GM20000 (cell line): ENCODE results near the gene BCAS4.

Experiments
- DNase-seq: peaks from one replicate; pipeline ENCODE4 v3.0.0; 2012; ENCODE audit warnings: low spot score
- TF ChIP-seq, protein P1 (sequence below): IDR thresholded peaks from 2 replicates; pipeline ENCODE4 v1.5.1; 2012; ENCODE audit warnings: mild to moderate bottlenecking, control low read depth; ENCODE audit errors: extremely low read depth, missing control alignments

BCAS4 gene

DNA sequence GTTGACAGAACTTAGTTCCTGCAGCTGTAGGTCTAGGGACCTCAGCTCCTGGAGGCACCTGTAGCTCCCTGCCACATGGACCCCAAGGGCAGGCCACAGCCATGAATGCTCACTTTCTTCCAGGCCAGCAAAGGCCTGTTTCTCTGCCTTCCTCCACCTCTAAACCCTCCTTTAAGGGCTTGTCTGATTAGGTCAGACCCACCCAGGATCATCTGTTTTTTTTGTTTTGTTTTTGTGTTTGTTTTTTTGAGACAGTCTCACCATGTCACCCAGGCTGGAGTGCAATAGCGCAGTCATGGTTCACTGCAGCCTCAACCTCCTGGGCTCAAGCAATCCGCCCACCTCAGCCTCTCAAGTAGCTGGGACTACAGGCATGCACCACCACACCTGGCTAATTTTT is 11.5 kb upstream of the BCAS4 start:
- TF ChIP-seq, protein P1, sequence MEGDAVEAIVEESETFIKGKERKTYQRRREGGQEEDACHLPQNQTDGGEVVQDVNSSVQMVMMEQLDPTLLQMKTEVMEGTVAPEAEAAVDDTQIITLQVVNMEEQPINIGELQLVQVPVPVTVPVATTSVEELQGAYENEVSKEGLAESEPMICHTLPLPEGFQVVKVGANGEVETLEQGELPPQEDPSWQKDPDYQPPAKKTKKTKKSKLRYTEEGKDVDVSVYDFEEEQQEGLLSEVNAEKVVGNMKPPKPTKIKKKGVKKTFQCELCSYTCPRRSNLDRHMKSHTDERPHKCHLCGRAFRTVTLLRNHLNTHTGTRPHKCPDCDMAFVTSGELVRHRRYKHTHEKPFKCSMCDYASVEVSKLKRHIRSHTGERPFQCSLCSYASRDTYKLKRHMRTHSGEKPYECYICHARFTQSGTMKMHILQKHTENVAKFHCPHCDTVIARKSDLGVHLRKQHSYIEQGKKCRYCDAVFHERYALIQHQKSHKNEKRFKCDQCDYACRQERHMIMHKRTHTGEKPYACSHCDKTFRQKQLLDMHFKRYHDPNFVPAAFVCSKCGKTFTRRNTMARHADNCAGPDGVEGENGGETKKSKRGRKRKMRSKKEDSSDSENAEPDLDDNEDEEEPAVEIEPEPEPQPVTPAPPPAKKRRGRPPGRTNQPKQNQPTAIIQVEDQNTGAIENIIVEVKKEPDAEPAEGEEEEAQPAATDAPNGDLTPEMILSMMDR = no peak
- DNase-seq = no peak

DNA sequence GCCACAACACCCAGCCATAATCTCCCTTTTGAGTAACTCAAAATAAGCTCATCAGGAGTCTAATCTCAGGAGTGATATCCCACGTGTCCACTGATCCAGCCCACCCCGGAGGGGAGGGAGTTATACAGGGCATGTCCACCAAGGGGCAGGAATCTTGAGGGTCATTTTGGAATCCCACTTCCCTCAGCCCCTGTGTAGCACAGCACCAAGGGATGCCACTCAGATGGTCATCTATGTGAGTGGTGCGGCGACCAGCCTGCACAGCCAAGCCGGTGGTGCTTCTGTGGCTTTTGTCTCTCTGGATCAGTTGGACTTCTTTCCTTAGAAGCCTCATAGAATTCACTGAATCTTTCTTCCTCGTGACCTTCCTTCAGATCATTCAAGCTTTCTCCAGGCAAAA is 11.0 kb upstream of the BCAS4 start:
- no peak for DNase-seq
- TF ChIP-seq, protein P1 = no peak

DNA sequence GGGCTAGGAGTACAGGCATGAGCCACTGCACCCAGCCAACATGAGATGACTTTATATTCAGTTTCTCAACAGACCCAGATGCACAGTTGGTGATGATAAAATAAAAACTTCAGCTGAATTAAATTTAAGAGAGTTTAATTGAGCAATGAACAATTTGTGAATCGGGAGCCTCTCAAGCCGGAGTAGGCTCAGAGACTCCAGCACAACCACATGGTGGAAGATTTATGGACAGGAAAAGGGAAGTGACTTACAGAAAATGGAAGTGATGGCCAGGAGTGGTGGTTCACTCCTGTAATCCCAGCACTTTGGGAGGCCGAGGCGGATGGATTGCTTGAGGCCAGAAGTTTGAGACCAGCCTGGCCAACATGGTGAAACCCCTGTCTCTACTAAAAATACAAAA is 10.4 kb upstream of the BCAS4 start:
- DNase-seq = no peak
- TF ChIP-seq, protein P1 = no peak

DNA sequence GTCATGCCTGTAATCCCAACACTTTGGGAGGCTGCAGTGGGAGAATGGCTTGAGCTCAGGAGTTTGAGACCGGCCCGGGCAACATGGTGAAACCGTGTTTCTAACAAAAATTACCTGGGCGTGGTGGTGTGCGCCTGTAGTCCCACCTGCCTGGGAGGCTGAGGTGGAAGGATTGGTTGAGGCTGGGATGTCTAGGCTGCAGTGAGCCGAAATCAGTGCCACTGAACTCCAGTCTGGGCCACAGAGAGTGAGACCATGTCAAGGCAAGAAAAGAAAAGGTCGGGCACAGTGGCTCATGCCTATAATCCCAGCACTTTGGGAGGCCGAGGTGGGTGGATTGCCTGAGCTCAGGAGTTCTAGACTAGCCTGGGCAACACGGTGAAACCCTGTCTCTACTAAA is 8.2 kb upstream of the BCAS4 start:
- TF ChIP-seq, protein P1 = no peak
- DNase-seq = no peak

DNA sequence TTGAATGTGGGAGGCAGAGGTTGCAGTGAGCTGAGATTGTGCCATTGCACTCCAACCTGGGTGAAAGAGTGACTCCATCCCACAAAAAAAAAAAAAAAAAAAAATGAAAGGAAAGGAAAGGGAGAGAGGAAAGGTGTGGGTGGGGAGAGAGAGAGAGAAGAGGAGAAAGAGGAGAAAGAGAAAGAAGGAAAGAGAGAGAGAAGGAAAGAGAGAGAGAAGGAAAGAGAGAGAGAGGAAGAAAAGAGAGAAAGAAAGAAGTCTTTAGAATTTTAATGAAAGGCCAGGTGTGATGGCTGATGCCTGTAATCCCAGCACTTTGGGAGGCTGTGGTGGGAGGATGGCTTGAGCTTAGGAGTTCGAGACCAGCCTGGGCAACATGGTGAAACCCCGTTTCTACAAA is 7.7 kb upstream of the BCAS4 start:
- no peak for DNase-seq
- TF ChIP-seq, protein P1 = no peak

DNA sequence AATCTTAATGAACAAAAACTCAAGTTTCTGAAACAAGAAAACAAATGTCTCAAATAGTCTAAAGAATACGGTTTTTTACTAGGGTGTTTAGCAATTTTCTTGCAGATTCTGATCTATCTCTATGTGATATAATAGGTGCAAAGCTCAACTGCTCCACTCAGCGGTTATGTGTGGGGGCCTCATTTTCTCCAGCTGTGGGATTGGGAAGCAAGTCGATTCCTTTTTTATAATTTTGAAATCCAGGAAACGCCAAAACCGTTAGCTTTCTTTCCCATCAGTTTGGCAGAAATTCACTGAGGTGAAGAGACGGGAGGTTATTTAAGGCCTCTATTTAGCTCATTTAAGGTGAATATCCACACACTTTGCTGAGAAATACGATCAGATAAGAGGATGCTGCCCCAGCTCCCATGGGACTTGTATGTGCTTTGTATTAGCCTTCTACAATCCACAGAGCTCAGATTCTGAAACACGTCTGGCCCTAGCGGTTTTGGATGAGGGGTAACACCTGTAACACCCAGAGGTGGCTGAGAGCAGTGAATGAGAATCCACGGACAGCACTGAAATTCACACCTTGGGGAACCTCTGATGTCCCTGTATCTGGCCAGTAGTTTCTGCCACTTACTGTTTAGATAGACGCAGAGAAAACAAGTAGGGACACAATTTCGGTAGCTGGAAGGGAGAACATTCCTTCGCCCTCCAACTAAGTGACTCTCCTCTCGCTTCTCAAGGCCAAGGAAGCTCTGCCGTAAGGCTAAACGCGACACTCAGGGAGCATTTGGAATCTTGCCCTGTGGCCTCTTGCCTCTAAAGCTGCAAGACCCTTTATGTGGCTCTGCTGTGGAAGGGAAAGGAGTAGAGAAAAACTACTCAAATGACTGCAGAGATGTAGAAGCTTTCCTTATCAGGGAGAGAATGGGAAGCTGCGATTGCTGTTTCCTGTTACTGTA is 6.5 kb upstream of the BCAS4 start:
- TF ChIP-seq, protein P1 = no peak
- no peak for DNase-seq

DNA sequence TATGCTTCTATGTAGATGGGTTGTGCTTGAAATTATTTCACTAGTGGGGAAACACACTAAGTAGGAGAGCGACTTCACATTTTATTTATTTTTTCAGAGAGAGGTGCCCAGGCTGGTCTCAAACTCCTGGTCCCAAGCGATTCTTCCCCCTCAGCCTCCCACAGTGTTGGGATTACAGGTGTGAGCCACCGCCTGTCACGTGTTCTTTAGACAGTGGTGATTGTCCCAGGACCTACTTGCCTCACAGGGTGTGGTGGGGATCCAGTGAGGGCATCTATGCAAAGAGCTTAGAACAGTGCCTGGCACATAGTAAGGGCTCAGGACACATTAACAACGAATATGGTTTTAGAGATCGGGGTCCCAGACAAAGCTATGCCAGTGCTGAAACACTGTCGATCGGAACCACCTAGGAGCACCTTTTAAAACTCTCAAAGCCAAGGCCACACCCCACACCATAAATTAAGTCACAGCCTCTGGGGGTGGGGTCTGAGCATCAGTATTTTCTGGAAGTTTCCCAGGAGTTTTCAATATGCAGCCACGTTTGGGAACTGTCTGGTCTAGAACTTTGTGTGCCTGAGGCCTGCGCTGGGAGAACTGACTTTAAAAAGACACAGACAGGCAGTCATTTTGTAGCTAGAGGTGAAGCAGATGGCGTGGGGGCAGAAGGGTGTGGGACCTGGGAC is 4.8 kb upstream of the BCAS4 start:
- DNase-seq = no peak
- TF ChIP-seq, protein P1 = no peak
